Stomach (tissue), 4 donors: ENCODE measurements around the gene MBP.

Experiments
- POLR2AphosphoS5 ChIP-seq, 3 donors: sonication (generic); formaldehyde crosslinking; IDR thresholded peaks; one replicate each; pipeline ENCODE4 v1.6.1; 2016; ENCODE audit warnings: antibody characterized with exemption in 3 of 3
- TF ChIP-seq, protein P1 (sequence below), 7 experiments: fragments of 450-650 bp in 4 of 7; fragments of 200-600 bp in 3 of 7; sonication (generic) in 3 of 7; IDR thresholded peaks; one replicate each; pipeline ENCODE4 v1.5.1; 2016 to 2019; ENCODE audit warnings: antibody characterized with exemption in 7 of 7, control low read depth in 2 of 7, mild to moderate bottlenecking in 1 of 7

DNA sequence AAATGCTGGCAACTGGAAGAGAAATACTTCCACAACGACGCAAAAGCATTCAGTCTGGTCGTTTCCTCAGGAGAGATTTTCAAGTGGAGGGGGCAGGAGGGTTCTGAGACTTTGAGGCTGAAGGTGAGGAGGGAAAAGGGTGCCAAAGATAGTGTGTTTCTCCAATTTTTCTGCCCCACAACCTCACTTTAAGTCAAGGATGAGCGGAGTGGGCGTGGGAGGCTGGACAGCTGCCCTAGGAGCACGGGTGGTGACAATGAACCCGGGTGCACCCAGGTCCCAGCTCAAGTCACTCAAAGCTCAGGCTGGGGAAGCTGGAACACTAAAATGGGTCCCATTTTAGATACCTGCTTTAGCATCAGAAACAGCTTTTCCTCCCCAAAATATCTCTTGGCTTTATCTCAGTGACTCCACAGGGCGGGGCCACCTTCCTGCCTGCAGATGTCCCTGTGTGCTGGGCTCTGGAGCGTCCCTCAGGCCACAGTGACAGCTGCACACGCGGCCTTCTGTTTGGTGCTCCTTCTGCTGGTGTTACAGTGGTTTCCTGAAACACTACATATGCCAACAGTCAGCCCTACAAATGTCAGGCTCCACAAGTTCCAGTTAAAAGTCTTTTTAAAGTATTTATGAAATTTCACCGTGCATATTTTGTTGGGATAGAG is 1.4 kb upstream of the MBP start:
- TF ChIP-seq, protein P1, sequence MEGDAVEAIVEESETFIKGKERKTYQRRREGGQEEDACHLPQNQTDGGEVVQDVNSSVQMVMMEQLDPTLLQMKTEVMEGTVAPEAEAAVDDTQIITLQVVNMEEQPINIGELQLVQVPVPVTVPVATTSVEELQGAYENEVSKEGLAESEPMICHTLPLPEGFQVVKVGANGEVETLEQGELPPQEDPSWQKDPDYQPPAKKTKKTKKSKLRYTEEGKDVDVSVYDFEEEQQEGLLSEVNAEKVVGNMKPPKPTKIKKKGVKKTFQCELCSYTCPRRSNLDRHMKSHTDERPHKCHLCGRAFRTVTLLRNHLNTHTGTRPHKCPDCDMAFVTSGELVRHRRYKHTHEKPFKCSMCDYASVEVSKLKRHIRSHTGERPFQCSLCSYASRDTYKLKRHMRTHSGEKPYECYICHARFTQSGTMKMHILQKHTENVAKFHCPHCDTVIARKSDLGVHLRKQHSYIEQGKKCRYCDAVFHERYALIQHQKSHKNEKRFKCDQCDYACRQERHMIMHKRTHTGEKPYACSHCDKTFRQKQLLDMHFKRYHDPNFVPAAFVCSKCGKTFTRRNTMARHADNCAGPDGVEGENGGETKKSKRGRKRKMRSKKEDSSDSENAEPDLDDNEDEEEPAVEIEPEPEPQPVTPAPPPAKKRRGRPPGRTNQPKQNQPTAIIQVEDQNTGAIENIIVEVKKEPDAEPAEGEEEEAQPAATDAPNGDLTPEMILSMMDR (IDR thresholded peaks at IDR 0.05), result no peak
- no peak for TF ChIP-seq POLR2AphosphoS5 (IDR thresholded peaks at IDR 0.05)
